Adrenal gland (tissue), 5 donors: ENCODE measurements around the gene GRM8.

ENCODE experiments used
- CTCF ChIP-seq, 6 experiments: fragments of 450-650 bp in 4 of 6; fragments of 200-600 bp in 2 of 6; sonication (generic) in 1 of 6; IDR thresholded peaks; 1 replicate in 5 of 6; 2 replicates in 1 of 6; pipeline versions ENCODE4 v1.5.1 to v1.8.0; 2016 to 2021; ENCODE audit warnings: antibody characterized with exemption in 6 of 6, mild to moderate bottlenecking in 2 of 6, moderate library complexity in 1 of 6
- POLR2A ChIP-seq, 2 donors: fragments of 450-650 bp; IDR thresholded peaks; one replicate each; pipeline ENCODE4 v1.6.1; 2017; ENCODE audit warnings: antibody characterized with exemption in 2 of 2, mild to moderate bottlenecking in 2 of 2, moderate library complexity in 1 of 2
- donor health status: DM: no; HTN: no; CAD: no.

DNA sequence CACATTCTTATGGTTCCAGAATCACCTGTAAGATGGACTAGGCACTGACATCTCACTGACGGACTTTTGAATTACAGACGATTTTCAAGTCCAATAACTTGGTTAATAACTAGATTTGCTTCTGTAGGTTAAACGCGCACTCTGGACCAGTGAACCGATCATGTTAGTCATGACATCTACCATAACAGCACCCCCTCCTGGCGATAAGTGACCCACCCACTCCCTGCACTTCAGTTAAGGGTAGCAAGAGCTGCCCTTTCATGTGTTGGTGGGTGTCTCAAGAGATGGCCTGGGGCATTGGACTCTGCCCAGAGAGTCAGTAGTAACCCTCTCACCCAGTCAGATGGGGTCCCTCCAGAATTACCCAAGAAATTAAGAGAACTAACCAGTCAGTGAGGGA lies 12.9 kb downstream of the GRM8 start:
- TF ChIP-seq CTCF (IDR thresholded peaks at IDR 0.05) (no peak), POLR2A (IDR thresholded peaks at IDR 0.05) (no peak)
